Measurements from ENCODE around the gene MYO1C. TPM values are rescaled to one million over a fixed set of nuclear protein-coding genes. Genes with fewer than 3 reads are reported as not detected.
A peak's percentile ranks its signal among the peaks of the same experiment; 100 is the strongest.
"Not testable (repeated sequence)": the region's sequence is repeated elsewhere in the genome, so short reads cannot be mapped to it uniquely, and the experiment has no call there.

MYO1C gene
- total RNA-seq, 3 donors from 2014 or later = 16.7 to 34.5 (median 18.3) TPM

DNA sequence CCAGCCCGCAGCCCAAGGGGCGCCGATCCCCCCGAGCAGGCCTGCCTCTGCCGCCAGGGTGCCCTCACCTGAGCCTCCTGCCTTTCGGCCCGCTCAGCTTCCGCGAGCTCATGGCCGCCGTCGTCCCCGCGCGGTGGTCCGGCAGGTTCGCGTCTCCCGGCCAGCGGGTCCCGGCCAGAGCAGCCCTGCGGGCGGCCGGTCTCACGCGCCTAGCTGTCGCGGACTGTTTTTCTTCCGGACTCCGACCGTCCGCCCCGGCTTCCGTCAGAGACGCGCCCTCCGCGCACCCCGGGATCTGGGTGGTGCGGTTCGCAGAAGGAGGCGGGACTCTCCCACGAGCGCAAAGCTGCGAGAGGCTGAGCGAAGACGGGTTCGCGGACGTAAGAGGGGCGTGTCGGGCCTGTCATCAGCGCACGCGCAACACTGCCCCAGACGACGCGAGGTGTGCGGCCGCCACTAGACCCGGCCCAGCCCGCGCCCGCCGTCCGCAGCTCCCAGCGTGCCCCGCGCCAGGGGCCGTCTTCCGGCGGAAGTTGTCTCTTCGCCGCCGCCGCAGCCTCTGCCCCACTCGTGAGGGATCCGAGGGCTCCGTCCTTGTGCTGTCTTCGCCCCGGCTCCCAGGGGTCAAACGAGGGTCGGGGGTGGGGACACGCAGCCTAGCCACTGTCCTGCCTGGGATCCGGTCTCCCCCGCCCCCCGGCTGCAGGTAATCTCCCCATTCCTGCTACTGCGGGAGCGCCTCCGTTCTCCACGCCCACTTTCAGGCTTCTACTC, 24.1 kb upstream of the MYO1C start, which contains the start of gene INPP5K:
Gene INPP5K (minus strand): TSS at position 225 of the 774 bp plus-strand sequence. CDS start 113 bp downstream, at position 112.
- DNase-seq = peak; percentile 96
- Mint-ChIP-seq H3K36me3 (ENCODE audit: insufficient read depth) (peaks cover 16% of the 10 kb centered on the region), H3K4me3 (peak within 1 kb of the TSS; percentile 90), H3K9me3 (no peaks in the 10 kb centered on the region), H3K4me1 (ENCODE audit: low read depth) (peaks cover 25% of the 10 kb centered on the region), H3K27me3 (ENCODE audit: low read depth) (no peaks in the 10 kb centered on the region)
- peak; percentile 97 to 98 for ATAC-seq

DNA sequence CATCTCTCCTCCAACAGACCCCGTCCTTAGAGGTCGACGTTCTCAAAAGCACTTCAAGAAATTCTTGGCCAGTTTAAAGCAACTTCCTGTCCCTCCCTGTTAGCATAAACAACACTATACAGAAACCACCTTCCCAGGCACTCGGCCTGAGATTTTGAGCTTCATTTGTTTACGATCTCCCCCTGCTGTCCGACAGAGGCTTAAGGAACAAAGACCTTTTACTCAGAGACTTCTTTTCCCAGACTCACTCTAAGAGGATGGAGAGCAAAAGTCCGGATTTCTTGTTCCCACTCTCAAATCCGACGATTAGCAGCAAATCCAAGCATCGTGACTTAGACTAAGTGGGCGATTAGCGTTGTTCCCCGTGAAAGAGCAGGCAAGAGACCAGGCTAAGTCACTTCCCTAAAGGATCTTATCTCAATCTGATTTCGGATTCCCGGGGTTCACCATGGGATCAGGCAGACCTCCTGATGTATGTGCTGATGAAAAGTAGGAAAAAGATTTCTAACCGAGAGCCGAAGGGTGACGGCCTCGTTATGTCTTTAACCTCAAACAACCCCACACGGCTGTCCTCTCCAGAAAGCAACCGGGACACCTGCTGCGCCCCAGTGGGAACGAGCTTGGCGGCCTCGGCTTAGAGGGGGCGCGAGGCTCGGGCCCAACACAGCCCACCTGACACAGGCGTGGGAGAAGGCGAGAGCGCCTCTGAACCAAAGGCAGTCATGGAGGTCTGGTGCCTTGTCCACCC, 23.3 kb upstream of the MYO1C start:
- H3K4me1 Mint-ChIP-seq (ENCODE audit: low read depth) = peaks cover 25% of the 10 kb centered on the region
- no peaks in the 10 kb centered on the region for H3K9me3 Mint-ChIP-seq
- ATAC-seq (peak; percentile 7 to 9), DNase-seq (peak; percentile 34)
- H3K4me3 Mint-ChIP-seq = peak overlapping the region; percentile 90
- no peaks in the 10 kb centered on the region for H3K27me3 Mint-ChIP-seq (ENCODE audit: low read depth)
- H3K36me3 Mint-ChIP-seq (ENCODE audit: insufficient read depth) = peaks cover 15% of the 10 kb centered on the region

DNA sequence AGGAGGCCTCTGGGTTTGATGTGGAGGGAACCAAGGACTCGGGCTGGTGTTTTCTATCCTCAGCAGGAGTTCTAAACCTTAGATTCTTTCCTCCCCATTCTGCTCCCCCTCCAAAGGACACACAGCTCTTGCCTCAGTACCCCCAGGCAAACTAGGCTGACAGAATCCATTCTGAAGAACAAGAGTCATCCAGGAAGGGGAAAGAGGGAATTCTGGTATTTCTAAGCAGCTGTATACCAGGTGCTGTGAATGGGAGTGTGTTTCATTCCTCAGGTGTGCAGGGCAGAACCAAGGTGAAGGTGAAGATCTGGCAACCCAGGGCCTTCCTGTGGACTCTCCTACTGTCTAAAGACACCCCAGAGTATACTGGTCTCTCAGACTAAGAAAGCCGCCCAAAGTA, 19.9 kb upstream of the MYO1C start:
- Mint-ChIP-seq H3K27me3 (ENCODE audit: low read depth) (no peaks in the 10 kb centered on the region), H3K9me3 (no peaks in the 10 kb centered on the region), H3K36me3 (ENCODE audit: insufficient read depth) (peaks cover 27% of the 10 kb centered on the region), H3K4me3 (no peak overlapping the region), H3K4me1 (ENCODE audit: low read depth) (peaks cover 26% of the 10 kb centered on the region)
- DNase-seq (no peak), ATAC-seq (no peak)

DNA sequence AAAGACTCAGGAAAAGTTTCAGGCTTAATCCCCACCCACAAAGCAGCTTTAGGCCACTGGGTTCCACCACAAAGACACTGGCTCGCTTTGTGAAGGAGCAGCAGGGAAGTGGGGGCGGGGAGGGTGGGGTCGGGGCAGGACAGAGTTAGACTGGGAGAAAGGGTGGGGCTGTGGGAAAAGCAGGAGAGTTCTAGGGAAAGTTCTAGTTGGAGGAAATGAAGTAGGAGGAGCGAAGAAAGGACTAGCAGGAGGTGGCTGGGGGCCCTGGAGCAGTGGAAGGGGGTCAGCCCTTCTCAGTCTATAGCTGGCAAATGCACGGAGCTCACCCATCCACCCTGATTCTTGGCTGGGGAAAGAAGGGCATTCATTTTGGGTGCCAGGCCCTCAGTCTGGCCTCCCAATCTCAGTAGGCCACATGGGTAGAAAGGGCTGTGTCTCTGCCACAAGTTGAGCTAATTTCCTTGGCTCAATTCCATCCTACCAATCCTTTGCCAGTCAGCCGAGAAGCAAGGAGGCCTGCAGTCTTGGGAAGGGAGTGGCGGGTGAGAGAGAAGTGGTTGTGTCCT, 19.4 kb upstream of the MYO1C start:
- H3K36me3 Mint-ChIP-seq (ENCODE audit: insufficient read depth) = peaks cover 31% of the 10 kb centered on the region
- no peak for DNase-seq

DNA sequence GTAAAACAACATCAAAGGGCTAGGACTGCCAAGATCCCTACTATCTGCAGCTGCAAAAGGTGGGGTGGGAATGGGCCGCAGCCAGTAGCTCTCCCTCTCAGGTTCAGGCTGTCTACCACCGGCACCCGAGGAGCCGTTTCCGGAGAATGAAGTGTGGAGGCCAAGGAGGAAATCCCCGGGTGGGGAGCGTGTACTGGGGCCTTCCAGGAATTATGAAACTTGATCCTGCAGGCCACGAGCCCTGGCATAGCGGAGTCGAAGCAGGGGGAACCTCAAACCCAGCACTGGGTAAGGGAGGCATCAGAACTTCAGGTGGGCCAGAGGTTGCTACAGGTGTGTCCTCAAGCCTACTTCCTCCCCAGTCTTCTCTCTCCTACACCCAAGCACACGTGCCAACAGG, 18.8 kb upstream of the MYO1C start:
- Mint-ChIP-seq H3K36me3 (ENCODE audit: insufficient read depth) (peaks cover 31% of the 10 kb centered on the region), H3K4me3 (no peak overlapping the region)

More for the DNA sequence above, 19.4 kb upstream of the MYO1C start:
- Mint-ChIP-seq H3K4me3 (no peak overlapping the region), H3K27me3 (ENCODE audit: low read depth) (no peaks in the 10 kb centered on the region), H3K4me1 (ENCODE audit: low read depth) (peaks cover 26% of the 10 kb centered on the region), H3K9me3 (no peaks in the 10 kb centered on the region)
- ATAC-seq = no peak

DNA sequence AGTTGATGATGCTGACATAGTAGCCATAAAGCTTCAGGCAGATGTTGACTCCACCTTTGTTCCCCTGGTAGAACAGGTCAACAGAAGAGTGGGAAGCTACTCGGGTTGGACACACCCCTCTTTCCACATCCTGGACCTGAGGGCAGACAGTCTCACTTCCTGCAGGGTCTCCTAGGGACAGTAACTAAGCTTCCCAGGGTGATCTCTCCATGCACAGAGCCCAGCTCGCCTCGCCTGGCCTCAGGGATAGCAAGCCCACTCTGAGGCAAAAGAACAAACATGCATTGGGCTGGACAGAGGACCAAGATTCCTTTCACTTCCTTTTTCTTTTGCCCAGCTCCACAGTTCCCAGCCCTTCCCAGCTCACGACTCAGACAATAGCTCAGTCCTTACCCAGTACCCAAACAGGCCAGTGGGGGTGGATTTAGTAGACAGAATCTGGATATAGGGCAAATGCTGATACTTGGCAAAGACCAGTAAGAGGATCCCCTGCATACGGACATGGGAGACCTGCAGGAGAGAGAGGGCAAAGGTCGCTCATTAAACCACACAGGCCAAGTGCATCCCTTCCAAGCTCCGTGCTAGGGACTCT, 16.9 kb upstream of the MYO1C start:
- Mint-ChIP-seq H3K36me3 (ENCODE audit: insufficient read depth) (peaks cover 35% of the 10 kb centered on the region), H3K4me1 (ENCODE audit: low read depth) (peaks cover 10% of the 10 kb centered on the region), H3K27me3 (ENCODE audit: low read depth) (no peaks in the 10 kb centered on the region), H3K9me3 (no peaks in the 10 kb centered on the region), H3K4me3 (no peak overlapping the region)
- DNase-seq (no peak), ATAC-seq (no peak)

More for the DNA sequence above, 18.8 kb upstream of the MYO1C start:
- Mint-ChIP-seq H3K4me1 (ENCODE audit: low read depth) (peaks cover 26% of the 10 kb centered on the region), H3K27me3 (ENCODE audit: low read depth) (no peaks in the 10 kb centered on the region), H3K9me3 (no peaks in the 10 kb centered on the region)
- no peak for DNase-seq
- no peak for ATAC-seq

DNA sequence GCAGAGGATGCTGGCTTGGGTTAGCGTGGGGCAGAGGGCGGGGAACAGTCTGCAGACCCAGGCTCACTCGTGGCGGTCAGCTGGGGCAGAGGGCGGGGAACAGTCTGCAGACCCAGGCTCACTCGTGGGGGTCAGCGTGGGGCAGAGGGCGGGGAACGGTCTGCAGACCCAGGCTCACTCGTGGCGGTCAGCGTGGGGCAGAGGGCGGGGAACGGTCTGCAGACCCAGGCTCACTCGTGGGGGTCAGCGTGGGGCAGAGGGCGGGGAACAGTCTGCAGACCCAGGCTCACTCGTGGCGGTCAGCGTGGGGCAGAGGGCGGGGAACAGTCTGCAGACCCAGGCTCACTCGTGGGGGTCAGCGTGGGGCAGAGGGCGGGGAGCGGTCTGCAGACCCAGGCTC, 16.2 kb upstream of the MYO1C start:
- not testable (repeated sequence) for H3K4me1 Mint-ChIP-seq (ENCODE audit: low read depth); H3K27me3 Mint-ChIP-seq (ENCODE audit: low read depth); DNase-seq; ATAC-seq; H3K9me3 Mint-ChIP-seq; H3K4me3 Mint-ChIP-seq
- H3K36me3 Mint-ChIP-seq (ENCODE audit: insufficient read depth) = peaks cover 36% of the 10 kb centered on the region

DNA sequence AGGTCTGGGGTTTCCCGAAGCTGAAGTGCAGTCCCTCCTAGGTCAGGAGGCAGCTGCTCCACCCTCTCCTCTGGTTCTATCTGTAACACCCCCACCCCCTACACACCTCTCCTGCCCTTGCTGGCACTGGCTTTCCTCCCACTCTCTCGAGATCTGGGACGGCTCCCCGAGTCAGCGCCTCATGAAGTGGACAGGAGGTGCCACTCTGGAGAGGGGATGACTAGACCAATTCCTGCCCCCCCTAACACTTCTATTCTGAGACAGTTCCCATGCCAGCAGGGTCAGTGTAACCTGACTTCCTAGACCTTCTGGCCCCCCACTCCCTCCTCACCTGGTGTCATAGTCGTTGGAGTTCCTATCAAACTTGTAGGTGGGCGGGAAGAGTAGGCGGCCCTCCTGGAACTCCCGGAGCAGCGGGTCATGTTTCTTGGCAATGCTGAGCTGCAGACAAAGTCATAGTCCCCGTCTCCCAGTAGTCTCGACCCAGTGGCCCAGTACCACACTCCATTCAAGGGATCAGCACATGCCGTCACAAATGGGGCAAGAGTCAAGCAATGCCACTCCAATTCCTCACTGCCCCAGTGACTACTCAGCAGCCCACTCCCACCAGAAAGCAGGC, 14.3 kb upstream of the MYO1C start:
- DNase-seq (no peak), ATAC-seq (no peak)
- Mint-ChIP-seq H3K36me3 (ENCODE audit: insufficient read depth) (peaks cover 28% of the 10 kb centered on the region), H3K4me3 (no peak overlapping the region), H3K27me3 (ENCODE audit: low read depth) (no peaks in the 10 kb centered on the region), H3K4me1 (ENCODE audit: low read depth) (peaks cover 6% of the 10 kb centered on the region), H3K9me3 (no peaks in the 10 kb centered on the region)

DNA sequence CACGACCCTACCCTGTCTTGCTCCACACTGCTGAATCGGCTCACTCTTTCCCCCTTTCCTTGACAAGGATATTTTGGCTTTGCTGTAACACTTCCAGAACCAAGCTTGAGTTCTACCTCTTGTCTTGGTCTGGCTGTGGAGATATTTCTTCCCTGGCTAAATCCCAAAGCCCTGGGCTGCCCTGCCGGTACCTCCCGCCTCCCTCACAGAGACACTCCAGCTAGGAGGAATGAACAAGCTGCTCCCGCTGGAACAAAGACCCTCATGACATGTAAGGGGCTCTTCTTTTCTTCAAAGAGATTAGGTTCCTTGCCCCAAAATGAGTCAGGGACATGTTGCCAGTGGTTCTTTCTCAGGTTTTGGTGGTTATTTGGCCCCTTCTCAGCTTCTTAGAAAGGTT, 13.1 kb upstream of the MYO1C start:
- DNase-seq = no peak
- ATAC-seq = no peak
- no peaks in the 10 kb centered on the region for H3K9me3 Mint-ChIP-seq
- no peak overlapping the region for H3K4me3 Mint-ChIP-seq
- H3K4me1 Mint-ChIP-seq (ENCODE audit: low read depth) = peaks cover 6% of the 10 kb centered on the region
- no peaks in the 10 kb centered on the region for H3K27me3 Mint-ChIP-seq (ENCODE audit: low read depth)
- peaks cover 25% of the 10 kb centered on the region for H3K36me3 Mint-ChIP-seq (ENCODE audit: insufficient read depth)

DNA sequence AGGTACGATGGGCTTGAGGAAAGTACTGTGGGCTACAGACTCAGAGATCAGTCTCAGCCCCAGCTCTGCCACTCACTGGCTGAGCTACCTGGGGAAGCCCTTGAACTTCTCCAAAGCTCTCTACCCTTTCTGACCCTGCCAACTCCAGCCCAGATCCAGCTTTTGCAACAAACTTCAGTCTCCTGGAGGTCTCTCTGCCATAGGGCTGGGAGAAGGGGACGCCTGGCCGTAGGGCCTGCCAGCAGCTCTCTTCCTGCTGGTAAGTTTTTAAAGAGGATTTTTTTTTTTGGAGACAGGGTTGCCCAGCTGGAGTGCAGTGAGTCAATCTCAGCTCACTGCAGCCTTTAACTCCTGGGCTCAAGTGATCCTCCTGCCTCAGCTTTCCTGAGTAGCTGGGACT, 12.4 kb upstream of the MYO1C start:
- DNase-seq (no peak), ATAC-seq (no peak)
- Mint-ChIP-seq H3K36me3 (ENCODE audit: insufficient read depth) (peaks cover 25% of the 10 kb centered on the region), H3K27me3 (ENCODE audit: low read depth) (no peaks in the 10 kb centered on the region), H3K9me3 (no peaks in the 10 kb centered on the region), H3K4me1 (ENCODE audit: low read depth) (peaks cover 6% of the 10 kb centered on the region), H3K4me3 (no peak overlapping the region)

DNA sequence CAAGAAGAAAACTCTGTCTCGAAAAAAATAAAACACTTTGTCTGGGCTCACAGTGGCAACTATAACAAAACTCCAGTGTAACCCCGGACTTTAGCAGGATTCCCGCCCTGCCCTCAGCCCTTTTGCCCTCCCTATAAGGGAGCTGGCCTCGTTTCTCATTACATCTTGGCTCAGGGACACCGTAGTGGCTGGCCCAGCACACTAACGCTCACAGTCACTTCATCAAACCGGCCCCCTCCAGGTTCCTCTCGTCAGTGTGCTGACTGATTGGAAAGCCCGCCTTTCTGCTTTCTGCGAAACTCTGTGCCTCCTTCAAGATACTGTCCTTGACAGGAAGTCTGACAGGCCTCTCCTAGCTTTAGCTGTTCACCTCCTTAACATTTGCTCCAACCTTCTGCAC, 11.2 kb upstream of the MYO1C start:
- Mint-ChIP-seq H3K27me3 (ENCODE audit: low read depth) (no peaks in the 10 kb centered on the region), H3K4me3 (no peak overlapping the region)

DNA sequence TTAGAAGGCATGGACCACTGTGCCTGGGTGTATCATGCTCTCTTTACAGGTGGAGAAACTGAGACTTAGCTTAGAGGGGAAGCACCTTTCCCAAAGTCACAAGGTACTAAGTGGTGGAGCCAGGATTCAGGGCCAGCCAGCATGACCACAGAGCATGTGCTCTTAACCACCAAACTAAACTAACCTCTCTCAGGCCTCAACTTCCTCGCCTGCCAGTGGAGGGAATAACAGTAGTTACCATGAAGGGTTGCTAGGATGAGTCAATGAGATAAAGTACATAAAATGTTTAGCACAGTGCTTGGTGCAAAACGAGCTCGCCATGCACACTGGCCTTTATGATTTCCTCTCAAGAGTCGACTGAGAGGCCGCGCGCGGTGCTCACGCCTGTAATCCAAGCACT, 6.4 kb upstream of the MYO1C start:
- Mint-ChIP-seq H3K9me3 (no peaks in the 10 kb centered on the region), H3K27me3 (ENCODE audit: low read depth) (no peaks in the 10 kb centered on the region), H3K36me3 (ENCODE audit: insufficient read depth) (peaks cover 5% of the 10 kb centered on the region), H3K4me3 (no peak overlapping the region), H3K4me1 (ENCODE audit: low read depth) (no peaks in the 10 kb centered on the region)
- no peak for DNase-seq
- ATAC-seq = no peak

More for the DNA sequence above, 11.2 kb upstream of the MYO1C start:
- Mint-ChIP-seq H3K4me1 (ENCODE audit: low read depth) (no peaks in the 10 kb centered on the region), H3K9me3 (no peaks in the 10 kb centered on the region), H3K36me3 (ENCODE audit: insufficient read depth) (peaks cover 20% of the 10 kb centered on the region)
- DNase-seq = no peak
- ATAC-seq = no peak

DNA sequence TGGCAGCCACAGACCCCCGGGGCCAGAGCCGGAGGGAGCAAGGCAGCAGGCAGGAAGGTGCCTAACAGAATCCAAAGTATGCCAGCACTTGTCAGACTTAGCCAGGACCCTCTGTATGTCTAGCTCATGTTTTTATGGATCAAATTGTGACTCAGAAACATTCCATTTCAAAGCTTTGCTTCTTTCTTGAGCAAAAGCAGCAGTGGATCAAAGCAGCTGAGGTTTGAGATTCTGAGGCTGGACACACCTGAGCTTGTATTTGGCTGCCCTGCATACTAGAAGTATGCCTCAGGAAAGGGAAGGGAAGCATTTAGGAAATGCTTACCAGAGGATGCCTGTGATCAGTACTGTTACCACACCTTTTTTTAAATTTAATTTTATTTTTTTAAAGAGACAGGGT, 5.7 kb upstream of the MYO1C start:
- H3K27me3 Mint-ChIP-seq (ENCODE audit: low read depth) = no peaks in the 10 kb centered on the region
- H3K9me3 Mint-ChIP-seq = no peaks in the 10 kb centered on the region
- H3K4me1 Mint-ChIP-seq (ENCODE audit: low read depth) = peaks cover 2% of the 10 kb centered on the region

DNA sequence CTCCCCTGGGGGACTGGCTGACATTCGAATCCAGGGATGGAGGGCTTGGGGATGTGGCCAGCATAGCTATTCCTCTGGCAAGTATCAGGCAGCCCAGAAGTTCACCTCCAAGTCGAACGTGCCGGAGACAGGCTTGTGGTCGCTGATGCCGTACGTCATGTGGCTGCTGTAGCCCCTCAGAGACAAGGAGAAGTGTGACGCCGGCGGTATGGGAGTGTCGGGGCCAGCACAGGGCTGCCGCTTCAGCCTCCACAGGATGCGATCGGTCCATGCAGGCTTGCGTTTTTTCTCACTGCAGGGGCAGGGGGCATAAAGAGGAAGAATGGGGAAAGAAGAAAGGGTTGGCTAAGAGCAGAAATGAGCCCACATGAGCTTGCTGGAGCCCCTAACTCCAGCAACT, 5.3 kb upstream of the MYO1C start:
- H3K4me1 Mint-ChIP-seq (ENCODE audit: low read depth) = peaks cover 4% of the 10 kb centered on the region
- H3K36me3 Mint-ChIP-seq (ENCODE audit: insufficient read depth) = peaks cover 3% of the 10 kb centered on the region
- no peaks in the 10 kb centered on the region for H3K27me3 Mint-ChIP-seq (ENCODE audit: low read depth)
- no peak for DNase-seq
- H3K9me3 Mint-ChIP-seq = no peaks in the 10 kb centered on the region
- no peak overlapping the region for H3K4me3 Mint-ChIP-seq
- ATAC-seq = no peak

More for the DNA sequence above, 5.7 kb upstream of the MYO1C start:
- no peak for ATAC-seq
- peaks cover 3% of the 10 kb centered on the region for H3K36me3 Mint-ChIP-seq (ENCODE audit: insufficient read depth)
- no peak for DNase-seq
- no peak overlapping the region for H3K4me3 Mint-ChIP-seq

Measured in activated T-cell treated with anti-CD3 and anti-CD28 coated beads, Interleukin-2, amount 50 U/mL, for 4 hours (primary cell).